Type B pancreatic cell (in vitro differentiated cells): ENCODE data around the gene MAST4. TPM values are rescaled to one million over a fixed set of nuclear protein-coding genes. Genes with fewer than 3 reads are reported as not detected.

Experiments
- DNase-seq: peaks from one replicate; pipeline ENCODE4 v3.0.0; 2021; ENCODE audit warnings: mixed read lengths; ENCODE audit not compliant: unreplicated experiment; ENCODE audit errors: extremely low spot score
- H3K27ac Mint-ChIP-seq: 2 replicates; pipeline ENCODE4 v1.8.0; 2021; ENCODE audit warnings: mild to moderate bottlenecking, mixed read lengths
- H3K27me3 Mint-ChIP-seq: 2 replicates; pipeline ENCODE4 v1.8.0; 2021; ENCODE audit warnings: mixed read lengths
- H3K36me3 Mint-ChIP-seq: 2 replicates; pipeline ENCODE4 v1.8.0; 2021; ENCODE audit warnings: mixed read lengths
- H3K4me1 Mint-ChIP-seq: one replicate; pipeline ENCODE4 v1.8.0; 2021; ENCODE audit warnings: mixed read lengths; ENCODE audit not compliant: unreplicated experiment
- H3K4me3 Mint-ChIP-seq: 2 replicates; pipeline ENCODE4 v1.8.0; 2021; ENCODE audit warnings: mild to moderate bottlenecking, mixed read lengths
- H3K9me3 Mint-ChIP-seq: 2 replicates; pipeline ENCODE4 v1.8.0; 2021; ENCODE audit warnings: mixed read lengths
- CTCF ChIP-seq: fragments of 200-600 bp; sonication (generic); conservative IDR thresholded peaks from 2 replicates; pipeline ENCODE4 v1.5.0; 2021; ENCODE audit warnings: antibody characterized with exemption, mild to moderate bottlenecking
- total RNA-seq: library from RNA; stranded (reverse); gene quantifications from 2 replicates; pipeline ENCODE4 v1.2.1, GENCODE V29; 2021; ENCODE audit warnings: low replicate concordance

The MAST4 gene
- total RNA-seq, 1 donor from 2014 or later: 23.0 TPM

GRCh38 chr5:66669086-66669861 lies 73.1 kb downstream of the MAST4 start:
- Mint-ChIP-seq H3K4me1 (peaks cover 10% of the 10 kb centered on the region), H3K4me3 (no peak overlapping the region), H3K27me3 (peaks cover 15% of the 10 kb centered on the region), H3K36me3 (no peaks in the 10 kb centered on the region), H3K9me3 (peaks cover 7% of the 10 kb centered on the region), H3K27ac (peak overlapping the region; percentile 45)
- TF ChIP-seq CTCF: no peak
- DNase-seq: no peak

GRCh38 chr5:66669862-66670195 lies 73.6 kb downstream of the MAST4 start:
- TF ChIP-seq CTCF: no peak

GRCh38 chr5:66671305-66671704 lies 75.1 kb downstream of the MAST4 start:
- Mint-ChIP-seq H3K27me3 (peaks cover 15% of the 10 kb centered on the region), H3K27ac (no peak overlapping the region), H3K4me1 (peaks cover 13% of the 10 kb centered on the region), H3K36me3 (no peaks in the 10 kb centered on the region), H3K4me3 (no peak overlapping the region), H3K9me3 (no peaks in the 10 kb centered on the region)
- no peak for DNase-seq
- TF ChIP-seq CTCF: no peak

More at GRCh38 chr5:66669862-66670195, 73.6 kb downstream of the MAST4 start:
- H3K4me1 Mint-ChIP-seq: peaks cover 10% of the 10 kb centered on the region
- no peak for DNase-seq
- no peak overlapping the region for H3K4me3 Mint-ChIP-seq
- peaks cover 3% of the 10 kb centered on the region for H3K9me3 Mint-ChIP-seq
- peak overlapping the region; percentile 45 for H3K27ac Mint-ChIP-seq
- H3K27me3 Mint-ChIP-seq: peaks cover 14% of the 10 kb centered on the region
- no peaks in the 10 kb centered on the region for H3K36me3 Mint-ChIP-seq

- Mint-ChIP-seq H3K36me3 (no peaks in the 10 kb centered on the region), H3K27me3 (peaks cover 10% of the 10 kb centered on the region), H3K4me3 (no peak overlapping the region), H3K27ac (no peak overlapping the region), H3K9me3 (no peaks in the 10 kb centered on the region), H3K4me1 (peaks cover 8% of the 10 kb centered on the region)
- TF ChIP-seq CTCF: no peak
- no peak for DNase-seq
Observed at GRCh38 chr5:66674802-66675201, 78.6 kb downstream of the MAST4 start.

GRCh38 chr5:66675406-66675805 lies 79.2 kb downstream of the MAST4 start:
- Mint-ChIP-seq H3K4me3 (no peak overlapping the region), H3K36me3 (no peaks in the 10 kb centered on the region), H3K27me3 (peaks cover 10% of the 10 kb centered on the region), H3K27ac (no peak overlapping the region), H3K4me1 (peaks cover 11% of the 10 kb centered on the region), H3K9me3 (no peaks in the 10 kb centered on the region)
- no peak for DNase-seq
- no peak for TF ChIP-seq CTCF
